Left forelimb (tissue), 1 donor: ENCODE data around the gene PICK1.
A peak's percentile ranks its signal among the peaks of the same experiment; 100 is the strongest.

Experiments used
- DNase-seq: peaks from one replicate; pipeline ENCODE4 v3.0.0-alpha.2; 2018; ENCODE audit warnings: low spot score

PICK1 gene

GRCh38 chr22:38049812-38050619, 7.2 kb upstream of the PICK1 start:
- no peak for DNase-seq

- no peak for DNase-seq
Measured at GRCh38 chr22:38050720-38051119, 6.5 kb upstream of the PICK1 start.

- no peak for DNase-seq
Measured at GRCh38 chr22:38051261-38051660, 5.9 kb upstream of the PICK1 start.

- DNase-seq, result peak; percentile 86
Measured at GRCh38 chr22:38051900-38052862, 5.0 kb upstream of the PICK1 start.

- no peak for DNase-seq
Measured at GRCh38 chr22:38062791-38063190, 5.6 kb downstream of the PICK1 start.

- no peak for DNase-seq
Measured at GRCh38 chr22:38065539-38065938, 8.3 kb downstream of the PICK1 start.

- DNase-seq, result no peak
Measured at GRCh38 chr22:38066381-38067027, 9.3 kb downstream of the PICK1 start.

- no peak for DNase-seq
Measured at GRCh38 chr22:38067028-38067415, 9.8 kb downstream of the PICK1 start.

- no peak for DNase-seq
Measured at GRCh38 chr22:38067761-38068360, 10.7 kb downstream of the PICK1 start.

GRCh38 chr22:38068641-38069371, 11.6 kb downstream of the PICK1 start:
- no peak for DNase-seq

GRCh38 chr22:38069372-38070249, 12.4 kb downstream of the PICK1 start:
- peak; percentile 80 for DNase-seq

- DNase-seq, result no peak
Measured at GRCh38 chr22:38070250-38070921, 13.2 kb downstream of the PICK1 start.

GRCh38 chr22:38071421-38072321, 14.5 kb downstream of the PICK1 start:
- DNase-seq, result no peak

GRCh38 chr22:38072322-38073149, 15.3 kb downstream of the PICK1 start:
- no peak for DNase-seq

GRCh38 chr22:38073150-38074130, 16.2 kb downstream of the PICK1 start:
- DNase-seq, result no peak
